ENCODE results near the gene NCAPG2. TPM values are rescaled to one million over a fixed set of nuclear protein-coding genes. Genes with fewer than 3 reads are reported as not detected.

The NCAPG2 gene
- total RNA-seq, 1 experiment from 2014 or later, result 99.2 TPM

- TF ChIP-seq MAX (CRISPR knock-in tag; IDR thresholded peaks at IDR 0.05) (no peak), NR2C2 (CRISPR knock-in tag; IDR thresholded peaks at IDR 0.05) (no peak), SP1 (CRISPR knock-in tag; conservative IDR thresholded peaks at IDR 0.05) (no peak), ZNF425 (CRISPR knock-in tag; conservative IDR thresholded peaks at IDR 0.05) (no peak)
- TF ChIP-seq, protein P1, sequence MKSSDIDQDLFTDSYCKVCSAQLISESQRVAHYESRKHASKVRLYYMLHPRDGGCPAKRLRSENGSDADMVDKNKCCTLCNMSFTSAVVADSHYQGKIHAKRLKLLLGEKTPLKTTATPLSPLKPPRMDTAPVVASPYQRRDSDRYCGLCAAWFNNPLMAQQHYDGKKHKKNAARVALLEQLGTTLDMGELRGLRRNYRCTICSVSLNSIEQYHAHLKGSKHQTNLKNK (CRISPR knock-in tag; IDR thresholded peaks at IDR 0.05), result no peak
Observed at GRCh38 chr7:158750702-158751101, 46.1 kb upstream of the NCAPG2 start (continued).

DNA sequence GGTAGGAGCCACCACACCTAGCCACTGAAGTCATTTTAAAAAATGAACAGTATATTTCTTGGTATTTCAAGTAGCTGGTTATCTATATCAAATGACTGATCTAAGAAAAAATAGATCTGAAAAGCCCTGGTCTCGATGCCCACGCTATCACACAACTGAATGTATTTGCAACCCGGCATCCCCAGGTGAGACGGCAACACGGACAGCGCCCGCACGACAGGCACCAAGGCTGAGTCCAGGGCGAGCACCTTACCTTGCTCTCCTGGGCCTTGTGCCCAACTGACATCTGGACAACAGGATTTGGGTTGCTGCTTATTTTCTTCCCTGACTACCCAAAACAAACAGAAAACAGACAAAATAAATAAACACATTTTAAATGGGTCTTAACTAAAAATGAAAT lies 44.8 kb upstream of the NCAPG2 start:
- Mint-ChIP-seq H3K27me3 (ENCODE audit: low read depth) (no peaks in the 10 kb centered on the region), H3K4me3 (no peak overlapping the region), H3K27ac (no peak overlapping the region), H3K36me3 (peaks cover 40% of the 10 kb centered on the region), H3K9me3 (no peaks in the 10 kb centered on the region), H3K4me1 (no peaks in the 10 kb centered on the region)
- ATAC-seq, result no peak
- POLR2A ChIA-PET, result no interaction called here
- no peak for DNase-seq (ENCODE audit: low spot score)
- TF ChIP-seq GTF2I (CRISPR knock-in tag; conservative IDR thresholded peaks at IDR 0.05) (no peak), AR (CRISPR knock-in tag; IDR thresholded peaks at IDR 0.05) (no peak), FOXK1 (CRISPR knock-in tag; IDR thresholded peaks at IDR 0.05) (no peak), ZNF219 (CRISPR knock-in tag; IDR thresholded peaks at IDR 0.05; ENCODE audit: borderline replicate concordance) (no peak), E2F4 (CRISPR knock-in tag; IDR thresholded peaks at IDR 0.05; ENCODE audit: borderline replicate concordance, low read depth) (no peak)
- CTCF ChIA-PET, result no interaction called here

- DNase-seq (ENCODE audit: low spot score), result no peak
- no peak overlapping the region for H3K27ac Mint-ChIP-seq
- H3K4me1 Mint-ChIP-seq, result no peaks in the 10 kb centered on the region
- ChIA-PET POLR2A (no interaction called here), CTCF (no interaction called here)
- H3K36me3 Mint-ChIP-seq, result peaks cover 48% of the 10 kb centered on the region
- no peak for ATAC-seq
- no peaks in the 10 kb centered on the region for H3K9me3 Mint-ChIP-seq
- H3K27me3 Mint-ChIP-seq (ENCODE audit: low read depth), result no peaks in the 10 kb centered on the region; the same call in 1 of the 2 replicates
- no peak overlapping the region for H3K4me3 Mint-ChIP-seq
- no peak for TF ChIP-seq ZNF281 (CRISPR knock-in tag; IDR thresholded peaks at IDR 0.05)
- TF ChIP-seq CREB1 (CRISPR knock-in tag; IDR thresholded peaks at IDR 0.05), result no peak
- TF ChIP-seq NR1H2 (CRISPR knock-in tag; IDR thresholded peaks at IDR 0.05), result no peak
- TF ChIP-seq AR (CRISPR knock-in tag; IDR thresholded peaks at IDR 0.05), result no peak
- TF ChIP-seq CBFB (CRISPR knock-in tag; IDR thresholded peaks at IDR 0.05; ENCODE audit: low read depth), result no peak
- no peak for TF ChIP-seq ZNF138 (CRISPR knock-in tag; conservative IDR thresholded peaks at IDR 0.05)
- no peak for TF ChIP-seq TP53 (CRISPR knock-in tag; IDR thresholded peaks at IDR 0.05)
- TF ChIP-seq RELA (CRISPR knock-in tag; IDR thresholded peaks at IDR 0.05; ENCODE audit: borderline replicate concordance), result no peak
- no peak for TF ChIP-seq ZNF219 (CRISPR knock-in tag; IDR thresholded peaks at IDR 0.05; ENCODE audit: borderline replicate concordance)
- TF ChIP-seq MLX (CRISPR knock-in tag; IDR thresholded peaks at IDR 0.05), result no peak
- TF ChIP-seq RORB (CRISPR knock-in tag; IDR thresholded peaks at IDR 0.05), result no peak
- no peak for TF ChIP-seq HMGA2 (CRISPR knock-in tag; IDR thresholded peaks at IDR 0.05)
- no peak for TF ChIP-seq ATF1 (CRISPR knock-in tag; IDR thresholded peaks at IDR 0.05)
Observed at GRCh38 chr7:158748335-158748734, 43.7 kb upstream of the NCAPG2 start.

Data from WTC11 (cell line).